Astrocyte (in vitro differentiated cells and primary cell): ENCODE results near the gene CROCC2. TPM values are rescaled to one million over a fixed set of nuclear protein-coding genes. Genes with fewer than 3 reads are reported as not detected.

Source experiments
- DNase-seq: peaks from one replicate; pipeline ENCODE4 v3.0.0-alpha.2; 2010; ENCODE audit warnings: low read depth
- FAIRE-seq: peaks from 2 replicates; lab custom pipeline; 2011; peaks lifted over from hg19 to GRCh38; lab: Jason Lieb, UNC
- H2AFZ ChIP-seq: 2 replicates; pipeline ENCODE4 v1.6.0; 2012; ENCODE audit warnings: low read depth, low read length, inconsistent platforms
- H3K27ac ChIP-seq: 2 replicates; pipeline ENCODE4 v1.5.1; 2011; ENCODE audit warnings: low read depth, low read length, inconsistent platforms
- H3K27me3 ChIP-seq: 2 replicates; pipeline ENCODE4 v1.6.0; 2011; ENCODE audit warnings: low read length, inconsistent platforms; ENCODE audit not compliant: insufficient read depth
- H3K36me3 ChIP-seq: 2 replicates; pipeline ENCODE4 v1.5.1; 2011; ENCODE audit warnings: low read length, inconsistent platforms; ENCODE audit not compliant: insufficient read depth
- H3K4me1 ChIP-seq: 2 replicates; pipeline ENCODE4 v1.5.1; 2011; ENCODE audit warnings: low read length, inconsistent platforms; ENCODE audit not compliant: insufficient read depth
- H3K4me2 ChIP-seq: 2 replicates; pipeline ENCODE4 v1.6.0; 2012; ENCODE audit warnings: low read length, inconsistent platforms
- H3K4me3 ChIP-seq: 2 replicates; pipeline ENCODE4 v1.5.1; 2011; ENCODE audit warnings: low read depth, mild to moderate bottlenecking, low read length, inconsistent platforms; ENCODE audit not compliant: insufficient read depth
- H3K79me2 ChIP-seq: 2 replicates; pipeline ENCODE4 v1.6.0; 2012; ENCODE audit warnings: mild to moderate bottlenecking, low read length, inconsistent platforms; ENCODE audit not compliant: insufficient read depth
- H3K9ac ChIP-seq: 2 replicates; pipeline ENCODE4 v1.6.0; 2012; ENCODE audit warnings: mild to moderate bottlenecking, low read length, inconsistent platforms
- H3K9me3 ChIP-seq: 2 replicates; pipeline ENCODE4 v1.5.1; 2012; ENCODE audit warnings: low read depth, mild to moderate bottlenecking, low read length, inconsistent platforms; ENCODE audit not compliant: insufficient read depth
- H4K20me1 ChIP-seq: 2 replicates; pipeline ENCODE4 v1.6.0; 2012; ENCODE audit warnings: low read length, inconsistent platforms; ENCODE audit not compliant: insufficient read depth
- H3K27ac Mint-ChIP-seq: one replicate; pipeline ENCODE4 v1.8.0; 2021; ENCODE audit warnings: mild to moderate bottlenecking, mixed read lengths; ENCODE audit not compliant: unreplicated experiment
- H3K27me3 Mint-ChIP-seq: one replicate; pipeline ENCODE4 v1.8.0; 2021; ENCODE audit warnings: low read depth, mixed read lengths; ENCODE audit not compliant: unreplicated experiment
- H3K36me3 Mint-ChIP-seq: one replicate; pipeline ENCODE4 v1.8.0; 2021; ENCODE audit warnings: low read depth, mixed read lengths; ENCODE audit not compliant: unreplicated experiment
- H3K4me1 Mint-ChIP-seq: one replicate; pipeline ENCODE4 v1.8.0; 2021; ENCODE audit warnings: low read depth, mixed read lengths; ENCODE audit not compliant: unreplicated experiment
- H3K4me3 Mint-ChIP-seq: one replicate; pipeline ENCODE4 v1.8.0; 2021; ENCODE audit warnings: mild to moderate bottlenecking, moderate library complexity, mixed read lengths; ENCODE audit not compliant: unreplicated experiment
- H3K9me3 Mint-ChIP-seq: one replicate; pipeline ENCODE4 v1.8.0; 2021; ENCODE audit warnings: mild to moderate bottlenecking, mixed read lengths; ENCODE audit not compliant: unreplicated experiment
- EZH2 ChIP-seq: IDR thresholded peaks from 2 replicates; pipeline ENCODE4 v1.6.1; 2012; ENCODE audit warnings: mild to moderate bottlenecking, low read length, inconsistent platforms; ENCODE audit not compliant: insufficient read depth
- total RNA-seq: library from RNA; stranded (reverse); gene quantifications from 2 replicates; pipeline ENCODE4 v1.2.1, GENCODE V29; 2021
- TF ChIP-seq, protein P1 (sequence below): IDR thresholded peaks from 2 replicates; pipeline ENCODE4 v1.5.1; 2011; ENCODE audit warnings: low read depth, mild to moderate bottlenecking, inconsistent platforms, low read length, moderate library complexity; ENCODE audit not compliant: insufficient read depth

The CROCC2 gene
- total RNA-seq, 1 donor from 2014 or later, result not detected

- no peak overlapping the region for H3K4me3 ChIP-seq
- no peaks in the 10 kb centered on the region for H3K9me3 ChIP-seq
- H3K36me3 ChIP-seq, result no peaks in the 10 kb centered on the region
- Mint-ChIP-seq H3K27me3 (peaks cover 63% of the 10 kb centered on the region), H3K36me3 (no peaks in the 10 kb centered on the region), H3K4me3 (no peak overlapping the region), H3K9me3 (no peaks in the 10 kb centered on the region), H3K4me1 (no peaks in the 10 kb centered on the region), H3K27ac (no peak overlapping the region)
- no peak for TF ChIP-seq EZH2
- TF ChIP-seq, protein P1, sequence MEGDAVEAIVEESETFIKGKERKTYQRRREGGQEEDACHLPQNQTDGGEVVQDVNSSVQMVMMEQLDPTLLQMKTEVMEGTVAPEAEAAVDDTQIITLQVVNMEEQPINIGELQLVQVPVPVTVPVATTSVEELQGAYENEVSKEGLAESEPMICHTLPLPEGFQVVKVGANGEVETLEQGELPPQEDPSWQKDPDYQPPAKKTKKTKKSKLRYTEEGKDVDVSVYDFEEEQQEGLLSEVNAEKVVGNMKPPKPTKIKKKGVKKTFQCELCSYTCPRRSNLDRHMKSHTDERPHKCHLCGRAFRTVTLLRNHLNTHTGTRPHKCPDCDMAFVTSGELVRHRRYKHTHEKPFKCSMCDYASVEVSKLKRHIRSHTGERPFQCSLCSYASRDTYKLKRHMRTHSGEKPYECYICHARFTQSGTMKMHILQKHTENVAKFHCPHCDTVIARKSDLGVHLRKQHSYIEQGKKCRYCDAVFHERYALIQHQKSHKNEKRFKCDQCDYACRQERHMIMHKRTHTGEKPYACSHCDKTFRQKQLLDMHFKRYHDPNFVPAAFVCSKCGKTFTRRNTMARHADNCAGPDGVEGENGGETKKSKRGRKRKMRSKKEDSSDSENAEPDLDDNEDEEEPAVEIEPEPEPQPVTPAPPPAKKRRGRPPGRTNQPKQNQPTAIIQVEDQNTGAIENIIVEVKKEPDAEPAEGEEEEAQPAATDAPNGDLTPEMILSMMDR, result no peak
- H2AFZ ChIP-seq, result no peak overlapping the region
- peaks cover 11% of the 10 kb centered on the region for H3K27me3 ChIP-seq
- no peaks in the 10 kb centered on the region for H4K20me1 ChIP-seq
- DNase-seq, result no peak
- no peak overlapping the region for H3K9ac ChIP-seq
- H3K79me2 ChIP-seq, result no peaks in the 10 kb centered on the region
- FAIRE-seq, result no peak
- H3K27ac ChIP-seq, result no peak overlapping the region
- no peak overlapping the region for H3K4me2 ChIP-seq
- H3K4me1 ChIP-seq, result peaks cover 3% of the 10 kb centered on the region
These were observed 36.8 kb upstream of the CROCC2 start for GRCh38 chr2:240869109-240869955.

DNA sequence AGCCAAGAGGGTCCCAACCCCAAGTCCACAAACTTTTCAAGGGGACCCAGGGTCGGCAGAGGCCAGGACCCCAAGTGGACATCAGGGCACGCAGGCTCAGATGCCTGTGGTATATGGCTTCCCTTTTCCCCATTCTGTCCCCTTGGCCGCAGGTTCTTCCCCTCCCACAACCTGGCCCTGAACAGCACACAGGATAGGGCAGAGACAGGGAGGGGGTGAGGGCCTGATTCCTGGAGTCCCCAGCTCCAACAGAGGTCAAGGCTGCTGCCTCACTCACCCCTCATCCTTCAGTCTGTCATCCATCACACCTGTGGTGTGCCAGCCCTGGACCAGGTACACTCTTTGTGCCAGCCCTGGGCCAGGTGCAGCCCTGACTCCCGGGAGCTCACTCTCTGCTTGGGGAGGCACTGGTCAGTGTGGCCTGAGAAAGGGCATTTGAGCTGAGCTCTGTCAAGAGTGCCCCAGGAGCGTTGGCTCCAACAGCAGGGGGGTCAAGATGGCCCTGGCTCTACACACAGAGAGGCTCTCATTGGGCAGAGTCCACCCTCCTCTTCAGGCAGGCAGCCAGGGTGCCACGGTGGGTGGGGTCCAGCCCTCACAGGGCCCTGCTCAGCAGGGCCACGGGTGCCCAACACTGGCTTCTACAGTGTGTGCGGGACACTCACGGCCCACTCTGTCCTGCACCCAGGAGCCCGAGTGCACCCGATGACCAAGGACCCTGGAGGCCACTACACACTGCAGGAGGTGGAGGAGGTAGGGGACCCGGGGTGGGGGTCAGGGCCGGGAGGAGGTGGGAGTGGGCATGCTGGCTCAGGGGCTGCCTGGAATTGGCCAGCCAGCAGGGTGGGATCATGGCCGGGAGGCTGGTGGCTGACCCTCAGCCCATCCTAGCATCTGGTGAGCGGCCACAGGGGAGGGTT, 35.9 kb upstream of the CROCC2 start:
- FAIRE-seq, result no peak
- H3K36me3 Mint-ChIP-seq, result no peaks in the 10 kb centered on the region

More for the DNA sequence above, 35.9 kb upstream of the CROCC2 start:
- TF ChIP-seq, protein P1, result no peak
- TF ChIP-seq EZH2, result no peak
- H2AFZ ChIP-seq, result no peak overlapping the region
- H3K27me3 ChIP-seq, result peaks cover 7% of the 10 kb centered on the region
- no peak for DNase-seq
- H3K36me3 ChIP-seq, result no peaks in the 10 kb centered on the region
- no peaks in the 10 kb centered on the region for H4K20me1 ChIP-seq
- Mint-ChIP-seq H3K4me1 (no peaks in the 10 kb centered on the region), H3K9me3 (no peaks in the 10 kb centered on the region), H3K27ac (no peak overlapping the region), H3K4me3 (no peak overlapping the region), H3K27me3 (peaks cover 58% of the 10 kb centered on the region)
- H3K79me2 ChIP-seq, result no peaks in the 10 kb centered on the region
- H3K9me3 ChIP-seq, result no peaks in the 10 kb centered on the region
- H3K4me3 ChIP-seq, result no peak overlapping the region
- H3K27ac ChIP-seq, result no peak overlapping the region
- peaks cover 3% of the 10 kb centered on the region for H3K4me1 ChIP-seq
- H3K9ac ChIP-seq, result no peak overlapping the region
- H3K4me2 ChIP-seq, result no peak overlapping the region
